ENCODE measurements around the gene SLC30A10. TPM values are rescaled to one million over a fixed set of nuclear protein-coding genes. Genes with fewer than 3 reads are reported as not detected.

Gene SLC30A10
- total and polyA plus RNA-seq, 2 of the 13 experiments (the other 11 are each of a cell fraction or from before 2014, with no cell fraction given) = 20.9 to 30.2 TPM

GRCh38 chr1:219954736-219955421 is 26.5 kb upstream of the SLC30A10 start (continued):
- TF ChIP-seq ISL2 (CRISPR knock-in tag; IDR thresholded peaks at IDR 0.05) (no peak), ATF6 (CRISPR knock-in tag; conservative IDR thresholded peaks at IDR 0.05) (no peak), ZNF292 (CRISPR knock-in tag; IDR thresholded peaks at IDR 0.05; ENCODE audit: borderline replicate concordance, low read depth) (no peak), ZNF24 (IDR thresholded peaks at IDR 0.05) (no peak), SKI (IDR thresholded peaks at IDR 0.05; ENCODE audit: partially characterized antibody) (no peak), HOXA3 (CRISPR knock-in tag; IDR thresholded peaks at IDR 0.05) (peak; percentile 44; the same call in 1 of the 2 replicates), ZNF598 (CRISPR knock-in tag; IDR thresholded peaks at IDR 0.05; ENCODE audit: borderline replicate concordance) (no peak), RARG (CRISPR knock-in tag; IDR thresholded peaks at IDR 0.05; ENCODE audit: low read depth) (no peak), ZNF234 (CRISPR knock-in tag; conservative IDR thresholded peaks at IDR 0.05) (no peak), MXD4 (CRISPR knock-in tag; IDR thresholded peaks at IDR 0.05) (0 out of 2 replicates have a peak, but pooled peaks have one; percentile 16), FOXK2 (IDR thresholded peaks at IDR 0.05) (peak; percentile 35; the same call in 1 of the 2 replicates), ZNF772 (CRISPR knock-in tag; IDR thresholded peaks at IDR 0.05) (no peak), HDAC2 (CRISPR knock-in tag; IDR thresholded peaks at IDR 0.05) (0 out of 2 replicates have a peak, but pooled peaks have one; percentile 18), CCDC6 (CRISPR knock-in tag; IDR thresholded peaks at IDR 0.05) (no peak), POLR2A (IDR thresholded peaks at IDR 0.05; ENCODE audit: insufficient read depth in 1 of 2, low read depth in 2 of 2, low read length in 2 of 2) (no peak), HNF4A (CRISPR knock-in tag; IDR thresholded peaks at IDR 0.05) (peak; percentile 82), ZNF629 (CRISPR knock-in tag; conservative IDR thresholded peaks at IDR 0.05) (no peak), YEATS2 (CRISPR knock-in tag; IDR thresholded peaks at IDR 0.05; ENCODE audit: borderline replicate concordance) (no peak)
- TF ChIP-seq, protein P1, sequence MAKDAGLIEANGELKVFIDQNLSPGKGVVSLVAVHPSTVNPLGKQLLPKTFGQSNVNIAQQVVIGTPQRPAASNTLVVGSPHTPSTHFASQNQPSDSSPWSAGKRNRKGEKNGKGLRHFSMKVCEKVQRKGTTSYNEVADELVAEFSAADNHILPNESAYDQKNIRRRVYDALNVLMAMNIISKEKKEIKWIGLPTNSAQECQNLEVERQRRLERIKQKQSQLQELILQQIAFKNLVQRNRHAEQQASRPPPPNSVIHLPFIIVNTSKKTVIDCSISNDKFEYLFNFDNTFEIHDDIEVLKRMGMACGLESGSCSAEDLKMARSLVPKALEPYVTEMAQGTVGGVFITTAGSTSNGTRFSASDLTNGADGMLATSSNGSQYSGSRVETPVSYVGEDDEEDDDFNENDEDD (CRISPR knock-in tag; IDR thresholded peaks at IDR 0.05; ENCODE audit: borderline replicate concordance) = no peak
- TF ChIP-seq, protein P2, sequence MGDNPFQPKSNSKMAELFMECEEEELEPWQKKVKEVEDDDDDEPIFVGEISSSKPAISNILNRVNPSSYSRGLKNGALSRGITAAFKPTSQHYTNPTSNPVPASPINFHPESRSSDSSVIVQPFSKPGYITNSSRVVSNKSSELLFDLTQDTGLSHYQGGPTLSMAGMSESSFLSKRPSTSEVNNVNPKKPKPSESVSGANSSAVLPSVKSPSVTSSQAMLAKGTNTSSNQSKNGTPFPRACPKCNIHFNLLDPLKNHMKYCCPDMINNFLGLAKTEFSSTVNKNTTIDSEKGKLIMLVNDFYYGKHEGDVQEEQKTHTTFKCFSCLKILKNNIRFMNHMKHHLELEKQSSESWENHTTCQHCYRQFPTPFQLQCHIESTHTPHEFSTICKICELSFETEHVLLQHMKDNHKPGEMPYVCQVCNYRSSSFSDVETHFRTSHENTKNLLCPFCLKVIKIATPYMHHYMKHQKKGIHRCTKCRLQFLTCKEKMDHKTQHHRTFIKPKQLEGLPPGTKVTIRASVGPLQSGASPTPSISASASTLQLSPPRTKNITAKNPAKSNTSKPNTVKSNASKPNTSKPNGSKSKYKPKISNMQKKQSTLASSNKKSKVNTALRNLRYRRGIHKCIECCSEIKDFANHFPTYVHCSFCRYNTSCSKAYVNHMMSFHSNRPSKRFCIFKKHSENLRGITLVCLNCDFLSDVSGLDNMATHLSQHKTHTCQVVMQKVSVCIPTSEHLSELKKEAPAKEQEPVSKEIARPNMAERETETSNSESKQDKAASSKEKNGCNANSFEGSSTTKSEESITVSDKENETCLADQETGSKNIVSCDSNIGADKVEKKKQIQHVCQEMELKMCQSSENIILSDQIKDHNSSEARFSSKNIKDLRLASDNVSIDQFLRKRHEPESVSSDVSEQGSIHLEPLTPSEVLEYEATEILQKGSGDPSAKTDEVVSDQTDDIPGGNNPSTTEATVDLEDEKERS (CRISPR knock-in tag; IDR thresholded peaks at IDR 0.05) = no peak
- TF ChIP-seq, protein P3, sequence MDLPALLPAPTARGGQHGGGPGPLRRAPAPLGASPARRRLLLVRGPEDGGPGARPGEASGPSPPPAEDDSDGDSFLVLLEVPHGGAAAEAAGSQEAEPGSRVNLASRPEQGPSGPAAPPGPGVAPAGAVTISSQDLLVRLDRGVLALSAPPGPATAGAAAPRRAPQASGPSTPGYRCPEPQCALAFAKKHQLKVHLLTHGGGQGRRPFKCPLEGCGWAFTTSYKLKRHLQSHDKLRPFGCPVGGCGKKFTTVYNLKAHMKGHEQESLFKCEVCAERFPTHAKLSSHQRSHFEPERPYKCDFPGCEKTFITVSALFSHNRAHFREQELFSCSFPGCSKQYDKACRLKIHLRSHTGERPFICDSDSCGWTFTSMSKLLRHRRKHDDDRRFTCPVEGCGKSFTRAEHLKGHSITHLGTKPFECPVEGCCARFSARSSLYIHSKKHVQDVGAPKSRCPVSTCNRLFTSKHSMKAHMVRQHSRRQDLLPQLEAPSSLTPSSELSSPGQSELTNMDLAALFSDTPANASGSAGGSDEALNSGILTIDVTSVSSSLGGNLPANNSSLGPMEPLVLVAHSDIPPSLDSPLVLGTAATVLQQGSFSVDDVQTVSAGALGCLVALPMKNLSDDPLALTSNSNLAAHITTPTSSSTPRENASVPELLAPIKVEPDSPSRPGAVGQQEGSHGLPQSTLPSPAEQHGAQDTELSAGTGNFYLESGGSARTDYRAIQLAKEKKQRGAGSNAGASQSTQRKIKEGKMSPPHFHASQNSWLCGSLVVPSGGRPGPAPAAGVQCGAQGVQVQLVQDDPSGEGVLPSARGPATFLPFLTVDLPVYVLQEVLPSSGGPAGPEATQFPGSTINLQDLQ (CRISPR knock-in tag; IDR thresholded peaks at IDR 0.05) = no peak
